A549 (cell line): ENCODE results near the gene DGKD. TPM values are rescaled to one million over a fixed set of nuclear protein-coding genes. Genes with fewer than 3 reads are reported as not detected.

Experiments
- ATAC-seq, 2 experiments: fragments of 200-7000 bp in 1 of 2; fragments of >200 bp in 1 of 2; cut with Nextera tagmentation in 1 of 2; cut with Tn5 transposase in 1 of 2; 3 replicates each; pipeline versions ENCODE4 v1.8.0 to v1.9.1; 2018 to 2020; ENCODE audit warnings: mild to moderate bottlenecking in 1 of 2, moderate library complexity in 1 of 2
- CTCF ChIA-PET: fragments of 300-600 bp; sonication (Branson Sonifier 250); formaldehyde crosslinking; extraction: SDS; loops from one replicate; lab custom pipeline; 2021; ENCODE audit warnings: antibody characterized with exemption, inconsistent platforms; lab: Yijun Ruan, JAX
- POLR2A ChIA-PET: fragments of 350-600 bp; formaldehyde crosslinking; extraction: SDS; loops from one replicate; lab custom pipeline; 2021; ENCODE audit warnings: antibody characterized with exemption, inconsistent platforms; lab: Yijun Ruan, JAX
- DNase-seq, 2 experiments: peaks; one replicate each; pipeline versions ENCODE4 v3.0.0 to v3.0.0-alpha.2; 2011 to 2016; ENCODE audit warnings: low read depth in 1 of 2, low spot score in 1 of 2
- FAIRE-seq: peaks from 2 replicates; lab custom pipeline; 2011; peaks lifted over from hg19 to GRCh38; lab: Jason Lieb, UNC
- H3K27ac ChIP-seq, 2 experiments: fragments of >200 bp; sonication (Bioruptor Twin); formaldehyde crosslinking; 3 replicates each; pipeline ENCODE4 v1.5.1; 2016 to 2017
- H3K4me1 ChIP-seq: fragments of >200 bp; sonication (Bioruptor Twin); formaldehyde crosslinking; 3 replicates; pipeline ENCODE4 v1.6.1; 2016
- H3K4me2 ChIP-seq: fragments of >200 bp; sonication (Bioruptor Twin); formaldehyde crosslinking; 3 replicates; pipeline ENCODE4 v1.6.1; 2016
- H3K4me3 ChIP-seq: fragments of >200 bp; sonication (Bioruptor Twin); formaldehyde crosslinking; 3 replicates; pipeline ENCODE4 v1.5.1; 2016
- H3K9me3 ChIP-seq: fragments of >200 bp; sonication (Bioruptor Twin); formaldehyde crosslinking; 3 replicates; pipeline ENCODE4 v1.6.1; 2016
- ATOH8 ChIP-seq: fragments of 250-450 bp; sonication (Bioruptor Pico); IDR thresholded peaks from 2 replicates; pipeline ENCODE4 v1.5.0; 2020; ENCODE audit warnings: low read depth, mild to moderate bottlenecking, moderate library complexity
- BHLHE40 ChIP-seq: IDR thresholded peaks from 2 replicates; pipeline ENCODE4 v1.6.1; 2012; ENCODE audit warnings: low read depth, low read length, inconsistent platforms
- E2F6 ChIP-seq: IDR thresholded peaks from 2 replicates; pipeline ENCODE4 v1.6.1; 2012; ENCODE audit warnings: low read depth, borderline replicate concordance
- ELK1 ChIP-seq: fragments of 150-350 bp; IDR thresholded peaks from 2 replicates; pipeline ENCODE4 v1.6.1; 2014; ENCODE audit warnings: low read depth, mild to moderate bottlenecking, low read length
- ESRRA ChIP-seq: fragments of 150-350 bp; IDR thresholded peaks from 2 replicates; pipeline ENCODE4 v1.6.1; 2014; ENCODE audit warnings: mild to moderate bottlenecking, low read length, borderline replicate concordance
- HEYL ChIP-seq: fragments of 250-450 bp; sonication (Bioruptor Pico); IDR thresholded peaks from 2 replicates; pipeline ENCODE4 v1.8.0; 2021; ENCODE audit warnings: mild to moderate bottlenecking, moderate library complexity
- HOXA7 ChIP-seq: fragments of 250-450 bp; sonication (Bioruptor Pico); IDR thresholded peaks from 2 replicates; pipeline ENCODE4 v1.5.0; 2020; ENCODE audit warnings: mild to moderate bottlenecking, moderate library complexity
- JUN ChIP-seq, 2 experiments: fragments of >200 bp; sonication (Bioruptor Twin); formaldehyde crosslinking; IDR thresholded peaks; 2 replicates in 1 of 2; 3 replicates in 1 of 2; pipeline ENCODE4 v1.6.1; 2016 to 2017
- JUNB ChIP-seq: fragments of >200 bp; sonication (Bioruptor Twin); formaldehyde crosslinking; IDR thresholded peaks from 2 replicates; pipeline ENCODE4 v1.6.1; 2016
- KDM5A ChIP-seq: fragments of 200-600 bp; sonication (generic); IDR thresholded peaks from 2 replicates; pipeline ENCODE4 v1.6.1; 2016; ENCODE audit warnings: antibody characterized with exemption, mild to moderate bottlenecking
- MAZ ChIP-seq: fragments of 150-350 bp; IDR thresholded peaks from 2 replicates; pipeline ENCODE4 v1.6.1; 2014; ENCODE audit warnings: antibody characterized with exemption, low read depth, low read length, borderline replicate concordance
- MYC ChIP-seq: IDR thresholded peaks from 2 replicates; pipeline ENCODE4 v1.6.1; 2012; ENCODE audit warnings: mild to moderate bottlenecking, inconsistent platforms, low read length, improper control_type of control experiment, borderline replicate concordance
- NFE2L2 ChIP-seq: fragments of 150-350 bp; conservative IDR thresholded peaks from 2 replicates; pipeline ENCODE4 v1.6.1; 2014; ENCODE audit warnings: low read length
- RFX5 ChIP-seq: fragments of 450-650 bp; IDR thresholded peaks from 2 replicates; pipeline ENCODE4 v1.7.1; 2014; ENCODE audit warnings: antibody characterized with exemption, mild to moderate bottlenecking, moderate library complexity
- RNF2 ChIP-seq: fragments of 200-600 bp; sonication (generic); IDR thresholded peaks from 2 replicates; pipeline ENCODE4 v1.6.1; 2016; ENCODE audit warnings: low read depth, mild to moderate bottlenecking, antibody characterized with exemption, moderate library complexity, borderline replicate concordance
- SREBF2 ChIP-seq: fragments of 450-650 bp; IDR thresholded peaks from 2 replicates; pipeline ENCODE4 v1.6.1; 2014; ENCODE audit warnings: mild to moderate bottlenecking, moderate library complexity
- ZFP36 ChIP-seq: fragments of 450-650 bp; IDR thresholded peaks from 2 replicates; pipeline ENCODE4 v1.6.1; 2014; ENCODE audit warnings: borderline replicate concordance; ENCODE audit not compliant: partially characterized antibody
- ZNF302 ChIP-seq: fragments of 250-450 bp; sonication (Bioruptor Pico); IDR thresholded peaks from 2 replicates; pipeline ENCODE4 v1.9.0; 2021; ENCODE audit warnings: inconsistent platforms, mild to moderate bottlenecking, moderate library complexity
- ZSCAN20 ChIP-seq: fragments of 250-450 bp; sonication (Bioruptor Pico); IDR thresholded peaks from 2 replicates; pipeline ENCODE4 v1.8.0; 2022; ENCODE audit warnings: mild to moderate bottlenecking, moderate library complexity
- WGBS: methylation state at CpG from one replicate; pipeline ENCODE4 v1.1.6; 2017; ENCODE audit errors: missing lambda C conversion rate; 5-methylcytosine and 5-hydroxymethylcytosine counted together
- polyA plus RNA-seq, 4 experiments: library from polyadenylated mRNA; depleted of rRNA in 3 of 4; stranded (reverse); fragments of >200 nt; fragmentation: RNase III in 1 of 4; extraction: RNeasy Plus Mini Kit Qiagen cat#74134 plus additional on column Dnase treatment in 1 of 4; gene quantifications; 2 replicates in 3 of 4; 3 replicates in 1 of 4; pipeline ENCODE4 v1.2.3, GENCODE V29; 2011 to 2017
- TF ChIP-seq, protein P1 (sequence below): fragments of >200 bp; sonication (Bioruptor Twin); formaldehyde crosslinking; IDR thresholded peaks from 3 replicates; pipeline ENCODE4 v1.6.1; 2016
- TF ChIP-seq, protein P2 (sequence below): fragments of >200 bp; sonication (Bioruptor Twin); formaldehyde crosslinking; IDR thresholded peaks from 2 replicates; pipeline ENCODE4 v1.6.1; 2016

DGKD gene
- polyA plus RNA-seq, 2 of the 4 experiments (the other 2 are of a cell fraction): 68.8 to 99.6 TPM

DNA sequence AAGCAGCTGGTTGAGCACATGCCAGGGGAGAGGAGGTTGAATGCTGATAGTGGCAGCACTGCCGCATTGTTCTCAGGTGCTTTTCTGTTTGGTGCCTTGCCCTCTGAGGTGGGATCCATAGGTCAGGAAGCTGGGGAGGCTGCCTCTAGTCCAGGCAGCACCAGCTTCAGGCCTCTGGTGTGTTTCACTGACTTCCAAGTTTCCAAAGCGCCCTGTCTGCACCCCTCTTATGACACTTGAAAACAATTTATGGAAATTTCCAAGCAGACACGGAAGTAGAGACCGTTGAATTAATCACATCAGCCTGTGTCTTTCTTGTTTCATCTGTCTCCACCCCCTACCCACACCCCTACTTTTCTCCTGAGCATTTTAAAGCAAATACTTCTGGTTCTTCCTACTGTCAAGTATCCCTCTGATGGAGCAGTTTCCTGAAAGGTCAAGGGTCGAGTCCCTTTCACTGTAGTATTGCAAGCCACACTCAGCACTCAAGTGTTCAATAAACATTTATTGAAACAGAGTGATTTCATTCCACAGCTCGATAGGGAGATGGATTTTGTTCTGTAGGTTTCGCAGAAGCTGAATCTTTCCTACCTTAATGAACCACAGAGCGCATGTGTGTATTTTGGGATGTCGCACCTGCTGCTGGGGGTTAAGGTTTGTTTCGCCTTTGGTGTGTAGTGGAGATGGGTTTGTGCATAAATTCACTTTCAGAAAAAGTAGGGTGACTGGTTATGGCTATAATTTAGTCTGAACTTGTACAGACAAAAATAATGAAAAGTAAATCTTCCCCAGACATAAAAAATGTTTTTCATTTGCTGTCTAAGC lies 21.4 kb downstream of the DGKD start (continued):
- TF ChIP-seq JUN (IDR thresholded peaks at IDR 0.05) (no peak), MYC (no peak), RFX5 (no peak), ELK1 (no peak)
- TF ChIP-seq, all 56 proteins: peak for 0

- POLR2A ChIA-PET: interaction anchor here (0.7 kb wide), 1 partner anchor 25 kb away, joined by 5 read pairs; no protein-coding TSS in a partner anchor
Measured at GRCh38 chr2:233379034-233379433, 24.7 kb downstream of the DGKD start.

GRCh38 chr2:233379441-233379840 lies 25.1 kb downstream of the DGKD start:
- ATAC-seq (no peak), FAIRE-seq (no peak), DNase-seq (no peak)
- no peak overlapping the region for H3K4me2 ChIP-seq
- peak overlapping the region in 1 of 2 experiments; percentile 72; a peak in 3 of 6 replicates for H3K27ac ChIP-seq
- peaks cover 77% of the 10 kb centered on the region for H3K4me1 ChIP-seq
- TF ChIP-seq RNF2 (no peak), ZSCAN20 (CRISPR knock-in tag) (no peak), BHLHE40 (no peak), MAZ (no peak), HOXA7 (CRISPR knock-in tag) (no peak)
- TF ChIP-seq, protein P1, sequence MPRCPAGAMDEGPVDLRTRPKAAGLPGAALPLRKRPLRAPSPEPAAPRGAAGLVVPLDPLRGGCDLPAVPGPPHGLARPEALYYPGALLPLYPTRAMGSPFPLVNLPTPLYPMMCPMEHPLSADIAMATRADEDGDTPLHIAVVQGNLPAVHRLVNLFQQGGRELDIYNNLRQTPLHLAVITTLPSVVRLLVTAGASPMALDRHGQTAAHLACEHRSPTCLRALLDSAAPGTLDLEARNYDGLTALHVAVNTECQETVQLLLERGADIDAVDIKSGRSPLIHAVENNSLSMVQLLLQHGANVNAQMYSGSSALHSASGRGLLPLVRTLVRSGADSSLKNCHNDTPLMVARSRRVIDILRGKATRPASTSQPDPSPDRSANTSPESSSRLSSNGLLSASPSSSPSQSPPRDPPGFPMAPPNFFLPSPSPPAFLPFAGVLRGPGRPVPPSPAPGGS: no peak
- CTCF ChIA-PET: interaction anchor here (0.7 to 0.9 kb wide), 2 partner anchors 24 to 25 kb away, joined by 3 read pairs; partner anchors contain the start of gene DGKD
- no peak overlapping the region for H3K4me3 ChIP-seq
- WGBS: 44% methylated on average over 1 of the region's 1 CpG
- POLR2A ChIA-PET: no interaction called here
- no peaks in the 10 kb centered on the region for H3K9me3 ChIP-seq

More at GRCh38 chr2:233379034-233379433, 24.7 kb downstream of the DGKD start:
- Histone ChIP-seq H3K4me3 (no peak overlapping the region), H3K4me2 (no peak overlapping the region), H3K9me3 (no peaks in the 10 kb centered on the region), H3K27ac (peak overlapping the region in 1 of 2 experiments; percentile 72; a peak in 3 of 6 replicates), H3K4me1 (peaks cover 74% of the 10 kb centered on the region)
- 87% methylated on average over 6 of the region's 6 CpGs for WGBS
- TF ChIP-seq HEYL: no peak
- TF ChIP-seq ZFP36: peak; percentile 13
- FAIRE-seq (no peak), DNase-seq (no peak), ATAC-seq (no peak)
- CTCF ChIA-PET: interaction anchor here (0.7 to 1.1 kb wide), 3 partner anchors 23 to 65 kb away, joined by 3 to 4 read pairs (median 3); partner anchors contain the start of gene DGKD

DNA sequence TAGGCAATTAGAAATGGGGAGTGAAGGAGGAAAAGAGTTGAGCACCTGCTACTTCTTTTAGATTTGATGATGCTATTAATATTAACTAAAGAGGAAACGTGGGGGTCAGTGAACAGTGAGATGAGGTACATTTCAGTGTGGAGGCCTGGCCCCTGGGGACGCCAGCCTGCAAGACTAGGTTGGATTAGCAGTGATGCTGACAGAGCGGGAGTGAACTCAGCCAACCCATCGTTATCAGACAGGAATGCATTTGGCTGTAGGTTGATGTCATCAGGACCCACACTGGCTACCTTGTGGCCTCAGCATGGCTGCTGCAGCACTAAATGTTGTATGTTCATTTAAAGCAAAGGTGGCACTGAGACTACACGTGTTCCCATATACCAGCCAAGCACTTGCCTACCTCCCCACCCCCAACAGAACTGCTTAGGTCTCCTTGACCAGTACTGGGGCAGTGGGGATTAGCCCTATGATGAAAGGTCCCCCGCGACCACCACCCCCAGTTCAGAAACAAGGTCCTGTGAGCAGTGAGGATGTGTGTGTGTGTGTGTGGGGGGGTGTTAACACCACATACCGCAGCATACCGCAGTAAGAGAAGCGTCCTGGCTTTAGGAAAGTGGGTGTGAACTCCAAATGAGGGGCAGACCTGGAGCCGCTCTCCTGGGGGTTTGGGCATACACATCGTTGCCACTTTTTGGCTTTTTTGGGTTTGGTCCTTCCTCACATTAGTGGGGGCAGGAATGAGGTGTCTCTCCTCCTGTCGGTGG lies 26.0 kb downstream of the DGKD start:
- ATAC-seq (peak in 1 of 2 experiments; percentile 20; a peak in 1 of 6 replicates), DNase-seq (no peak), FAIRE-seq (no peak)
- TF ChIP-seq JUNB (no peak), SREBF2 (no peak), E2F6 (no peak), ATOH8 (no peak), NFE2L2 (no peak), KDM5A (no peak), ESRRA (no peak), ZFP36 (no peak), ZNF302 (CRISPR knock-in tag) (no peak)
- TF ChIP-seq, protein P2, sequence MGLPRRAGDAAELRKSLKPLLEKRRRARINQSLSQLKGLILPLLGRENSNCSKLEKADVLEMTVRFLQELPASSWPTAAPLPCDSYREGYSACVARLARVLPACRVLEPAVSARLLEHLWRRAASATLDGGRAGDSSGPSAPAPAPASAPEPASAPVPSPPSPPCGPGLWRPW: no peak
- H3K4me2 ChIP-seq: 0 out of 3 replicates have a peak overlapping the region, but pooled peaks have one; percentile 34
- POLR2A ChIA-PET: no interaction called here
- H3K4me3 ChIP-seq: no peak overlapping the region
- CTCF ChIA-PET: interaction anchor here (0.6 to 1.1 kb wide), 2 partner anchors 8 to 485 kb away, joined by 3 to 4 read pairs; no protein-coding TSS in a partner anchor
- H3K4me1 ChIP-seq: peaks cover 77% of the 10 kb centered on the region
- peak overlapping the region in 1 of 2 experiments; percentile 72; a peak in 3 of 6 replicates for H3K27ac ChIP-seq
- 81% methylated on average over 13 of the region's 13 CpGs for WGBS
- no peaks in the 10 kb centered on the region for H3K9me3 ChIP-seq
